B cell (primary cell): ENCODE results near the gene PPFIA4.

Source experiments
- EZH2 ChIP-seq: IDR thresholded peaks from 2 replicates; pipeline ENCODE4 v1.6.1; 2012; ENCODE audit warnings: borderline replicate concordance, low read depth, mild to moderate bottlenecking, moderate library complexity, low read length; ENCODE audit not compliant: insufficient read depth, poor library complexity, severe bottlenecking
- TF ChIP-seq, protein P1 (sequence below): fragments of 200-600 bp; IDR thresholded peaks from one replicate; pipeline ENCODE4 v1.8.0; 2022; ENCODE audit warnings: antibody characterized with exemption, mild to moderate bottlenecking

- TF ChIP-seq, protein P1, sequence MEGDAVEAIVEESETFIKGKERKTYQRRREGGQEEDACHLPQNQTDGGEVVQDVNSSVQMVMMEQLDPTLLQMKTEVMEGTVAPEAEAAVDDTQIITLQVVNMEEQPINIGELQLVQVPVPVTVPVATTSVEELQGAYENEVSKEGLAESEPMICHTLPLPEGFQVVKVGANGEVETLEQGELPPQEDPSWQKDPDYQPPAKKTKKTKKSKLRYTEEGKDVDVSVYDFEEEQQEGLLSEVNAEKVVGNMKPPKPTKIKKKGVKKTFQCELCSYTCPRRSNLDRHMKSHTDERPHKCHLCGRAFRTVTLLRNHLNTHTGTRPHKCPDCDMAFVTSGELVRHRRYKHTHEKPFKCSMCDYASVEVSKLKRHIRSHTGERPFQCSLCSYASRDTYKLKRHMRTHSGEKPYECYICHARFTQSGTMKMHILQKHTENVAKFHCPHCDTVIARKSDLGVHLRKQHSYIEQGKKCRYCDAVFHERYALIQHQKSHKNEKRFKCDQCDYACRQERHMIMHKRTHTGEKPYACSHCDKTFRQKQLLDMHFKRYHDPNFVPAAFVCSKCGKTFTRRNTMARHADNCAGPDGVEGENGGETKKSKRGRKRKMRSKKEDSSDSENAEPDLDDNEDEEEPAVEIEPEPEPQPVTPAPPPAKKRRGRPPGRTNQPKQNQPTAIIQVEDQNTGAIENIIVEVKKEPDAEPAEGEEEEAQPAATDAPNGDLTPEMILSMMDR: no peak
- TF ChIP-seq EZH2: no peak
These were observed 39.0 kb upstream of the PPFIA4 start for GRCh38 chr1:202987255-202987654.
